Activated T-cell treated with anti-CD3 and anti-CD28 coated beads for 24 hours (primary cell): ENCODE measurements around the gene PRKAR1B.

Experiments
- DNase-seq: peaks from one replicate; pipeline ENCODE4 v3.0.0-alpha.2; 2020; ENCODE audit warnings: low read depth

Gene PRKAR1B

GRCh38 chr7:739983-740942, 13.2 kb upstream of the PRKAR1B start:
- no peak for DNase-seq

- DNase-seq, result no peak
Measured at GRCh38 chr7:739455-739982, 12.4 kb upstream of the PRKAR1B start.

GRCh38 chr7:738723-739454, 11.8 kb upstream of the PRKAR1B start:
- no peak for DNase-seq

- no peak for DNase-seq
Measured at GRCh38 chr7:738241-738640, 11.2 kb upstream of the PRKAR1B start.

- no peak for DNase-seq
Measured at GRCh38 chr7:734808-735207, 7.7 kb upstream of the PRKAR1B start.

GRCh38 chr7:734214-734613, 7.1 kb upstream of the PRKAR1B start:
- no peak for DNase-seq

- no peak for DNase-seq
Measured at GRCh38 chr7:732556-732955, 5.5 kb upstream of the PRKAR1B start.

- no peak for DNase-seq
Measured at GRCh38 chr7:732094-732541, 5.0 kb upstream of the PRKAR1B start.

- no peak for DNase-seq
Measured at GRCh38 chr7:731440-732085, 4.5 kb upstream of the PRKAR1B start.

- DNase-seq, result no peak
Measured at GRCh38 chr7:730501-731439, 3.7 kb upstream of the PRKAR1B start.

GRCh38 chr7:729140-730000, 2.3 kb upstream of the PRKAR1B start:
- no peak for DNase-seq

- DNase-seq, result no peak
Measured at GRCh38 chr7:728602-729001, 1.5 kb upstream of the PRKAR1B start.

- no peak for DNase-seq
Measured at GRCh38 chr7:727806-728460, 852 bp upstream of the PRKAR1B start.

GRCh38 chr7:726854-727103, 302 bp downstream of the PRKAR1B start:
- DNase-seq, result no peak

- peak; percentile 85 for DNase-seq
Measured at GRCh38 chr7:726084-726853, 812 bp downstream of the PRKAR1B start, which contains the start of gene DNAAF5. Gene DNAAF5 (plus strand): TSS chr7:726699. CDS start chr7:726721, 22 bp downstream.

- DNase-seq, result no peak
Measured at GRCh38 chr7:725223-726005, 1.7 kb downstream of the PRKAR1B start.

GRCh38 chr7:724298-724697, 2.8 kb downstream of the PRKAR1B start:
- DNase-seq, result no peak

- no peak for DNase-seq
Measured at GRCh38 chr7:723541-723940, 3.5 kb downstream of the PRKAR1B start.
